HG03558 (cell line): ENCODE data around the gene KATNAL1.
"Not testable (repeated sequence)": the region's sequence is repeated elsewhere in the genome, so short reads cannot be mapped to it uniquely, and the experiment has no call there.

Experiments
- ATAC-seq: cut with Tn5 transposase; IDR thresholded peaks from one replicate; pipeline ENCODE4 v1.9.1; 2021; ENCODE audit warnings: moderate number of reproducible peaks; ENCODE audit not compliant: unreplicated experiment; ENCODE audit errors: extremely low read depth

KATNAL1 gene

DNA sequence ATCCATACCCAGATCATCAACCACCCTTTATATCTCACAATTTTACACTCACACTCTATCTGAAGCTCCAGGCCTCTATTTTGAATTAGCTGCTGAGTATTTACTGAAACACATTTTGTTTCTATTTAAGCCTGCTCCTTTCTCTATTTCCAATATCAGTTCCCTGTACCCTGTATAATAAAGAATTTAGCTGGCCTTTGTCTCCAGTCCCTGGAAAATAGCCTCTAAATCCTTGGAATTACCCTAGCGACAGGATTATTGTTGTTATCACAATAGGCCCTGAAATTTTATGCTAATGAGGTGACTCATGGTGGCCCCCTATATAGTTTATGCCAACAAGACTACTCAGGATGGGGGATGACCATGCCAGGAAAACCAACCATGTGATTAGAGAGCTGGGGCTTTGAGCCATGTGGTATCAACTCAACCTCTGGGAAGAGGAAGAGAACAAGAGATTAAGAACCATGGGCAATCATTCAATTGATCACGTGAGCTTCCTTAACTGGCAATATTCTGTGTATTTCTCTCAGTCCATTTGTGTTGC lies 72.7 kb downstream of the KATNAL1 start:
- no peak for ATAC-seq

DNA sequence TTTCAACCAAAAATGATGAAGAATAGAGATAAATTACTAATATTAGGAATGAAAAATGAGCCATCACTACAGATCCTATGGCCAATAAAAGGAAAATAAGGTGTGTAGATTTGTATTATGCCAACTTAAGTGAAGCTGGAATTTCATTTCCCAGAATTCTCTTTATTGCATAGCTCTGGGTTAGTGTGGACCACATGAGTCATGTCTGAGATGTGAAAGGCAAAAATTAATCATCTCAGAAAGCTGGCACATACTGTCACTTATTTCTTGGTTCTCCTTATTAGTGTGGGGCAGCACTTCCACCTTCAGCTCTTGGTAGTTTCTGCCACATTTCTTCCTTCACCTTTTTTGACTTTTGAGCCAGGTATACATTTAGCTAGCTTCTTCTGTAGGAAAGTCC lies 82.6 kb downstream of the KATNAL1 start:
- no peak for ATAC-seq

DNA sequence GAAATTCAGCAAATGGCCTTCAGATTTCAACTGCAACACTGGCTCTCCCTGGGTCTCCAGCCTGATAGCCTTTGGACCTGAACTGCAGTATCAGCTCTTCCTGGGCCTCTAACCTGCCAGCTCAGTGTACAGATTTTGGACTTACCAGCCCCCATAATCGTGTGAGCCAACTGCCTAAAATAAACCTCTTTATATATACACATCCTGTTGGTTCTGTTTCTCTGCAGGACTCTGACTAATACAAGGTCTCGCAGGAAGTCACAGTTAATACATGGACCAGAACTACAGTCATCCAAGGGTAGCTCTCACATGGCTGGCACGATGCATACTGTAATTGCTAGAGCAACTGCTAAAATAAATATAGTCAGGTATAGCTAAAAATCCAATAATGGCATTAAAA lies 85.1 kb downstream of the KATNAL1 start:
- ATAC-seq: no peak

DNA sequence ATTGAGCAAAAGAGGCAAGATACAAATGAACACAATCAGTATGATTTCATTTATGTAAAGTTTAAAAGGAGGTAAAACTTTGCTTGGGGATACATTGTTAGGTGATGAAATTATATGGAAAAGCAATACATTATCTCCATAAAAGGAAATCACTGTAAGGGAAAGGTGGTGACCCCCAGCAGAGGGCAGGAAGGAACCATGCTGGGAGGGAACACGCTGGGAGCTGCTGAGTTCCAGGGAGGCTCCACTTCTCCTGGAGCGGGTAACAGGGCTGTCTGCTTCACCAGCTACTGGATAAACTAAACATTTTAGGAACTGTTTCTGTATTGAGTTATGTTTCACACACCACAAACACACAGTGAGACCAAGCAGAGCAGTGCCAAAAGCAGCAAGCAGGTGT lies 91.2 kb downstream of the KATNAL1 start:
- ATAC-seq: no peak

DNA sequence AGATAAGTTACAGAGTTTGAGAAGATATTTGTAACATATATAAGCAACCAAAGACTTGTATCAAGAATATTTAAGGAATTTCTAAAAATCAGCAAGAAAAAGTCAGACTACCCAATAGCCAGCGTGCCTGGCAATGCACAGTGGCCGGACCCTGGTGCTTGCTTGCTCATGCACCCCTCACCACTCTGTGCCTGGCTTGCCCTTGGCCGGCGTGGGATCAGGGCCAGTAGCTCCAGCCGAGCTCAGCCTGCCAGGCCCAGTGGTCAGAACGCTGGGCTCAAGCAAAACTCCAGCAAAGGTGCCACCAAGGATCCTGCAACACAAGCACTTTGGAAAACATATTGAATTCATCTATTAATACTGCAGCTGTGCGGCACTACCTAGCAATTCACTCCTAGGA lies 95.1 kb downstream of the KATNAL1 start:
- ATAC-seq: no peak

DNA sequence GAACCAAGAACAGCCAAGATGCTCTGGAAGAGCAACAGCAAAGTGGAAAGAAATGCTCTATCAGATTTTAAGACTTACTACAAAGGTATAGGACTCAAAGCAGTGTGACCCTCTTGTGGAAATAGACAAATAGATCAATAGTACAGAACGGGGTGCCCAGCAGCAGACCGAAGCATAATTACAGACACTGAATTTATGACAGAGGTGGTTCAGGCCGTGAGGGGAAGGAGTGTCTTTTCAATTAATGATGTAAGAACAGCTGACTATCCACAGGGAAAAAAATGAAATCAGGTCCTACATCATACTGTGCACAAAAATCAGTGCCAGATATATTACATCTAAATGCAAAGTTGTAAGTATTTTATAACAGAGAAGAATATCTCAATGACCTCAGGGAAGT lies 95.6 kb downstream of the KATNAL1 start:
- no peak for ATAC-seq

DNA sequence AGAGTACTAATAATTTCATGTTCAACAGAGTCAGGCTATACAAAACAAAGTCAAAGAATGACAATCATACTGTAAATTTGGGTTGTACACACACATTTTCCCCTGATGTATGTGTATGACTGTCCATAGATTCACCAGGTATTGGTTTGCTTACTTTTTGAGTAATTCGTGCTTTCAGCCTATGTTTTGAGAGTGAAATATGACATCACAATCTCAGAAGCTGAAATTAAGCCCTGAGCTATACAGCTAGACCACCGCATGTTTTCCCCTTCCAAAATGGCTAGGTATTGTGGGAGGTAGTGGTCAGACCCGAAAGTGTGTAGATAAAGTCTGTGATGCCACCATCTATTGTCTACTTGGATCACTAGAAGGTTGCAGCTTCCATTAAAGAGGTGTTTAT lies 102.8 kb downstream of the KATNAL1 start:
- no peak for ATAC-seq

DNA sequence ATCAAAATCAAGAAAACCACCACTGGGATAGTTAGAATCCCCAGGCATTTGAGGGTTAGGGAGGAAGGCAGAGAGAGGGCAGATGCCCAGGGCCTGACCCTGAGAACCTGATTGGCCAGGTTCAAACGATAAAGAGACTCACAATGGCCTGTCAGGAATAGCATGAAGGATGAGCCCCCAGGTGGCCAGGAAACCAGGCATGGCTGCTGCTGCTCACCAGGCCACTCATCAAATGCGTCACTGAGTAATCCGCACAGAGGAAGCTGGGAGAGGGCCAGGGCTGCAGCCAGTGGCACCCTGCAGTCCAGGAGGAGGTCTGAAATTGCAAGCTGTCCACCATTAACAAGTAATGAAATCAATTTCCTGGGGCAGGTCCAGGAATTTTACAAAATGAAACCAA lies 111.3 kb downstream of the KATNAL1 start:
- no peak for ATAC-seq

DNA sequence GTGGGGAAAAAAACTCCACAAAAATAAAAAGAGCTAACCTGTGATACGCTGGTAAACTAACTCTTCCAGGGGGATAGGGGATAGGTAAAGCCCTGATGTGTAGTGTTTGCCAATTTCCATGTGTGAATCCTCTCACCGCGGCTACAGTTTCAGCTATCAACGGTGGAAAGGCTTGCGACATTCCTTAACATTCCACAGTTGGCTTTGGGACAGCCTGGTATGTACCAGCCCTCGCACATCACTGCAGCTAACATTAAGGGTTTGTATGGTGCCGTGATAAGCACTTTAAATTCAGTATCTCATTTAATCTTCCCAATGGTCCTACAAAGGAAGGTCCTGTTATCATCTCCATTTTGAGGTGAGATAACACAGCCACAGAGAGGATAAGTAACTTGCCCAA lies 112.4 kb downstream of the KATNAL1 start:
- no peak for ATAC-seq

DNA sequence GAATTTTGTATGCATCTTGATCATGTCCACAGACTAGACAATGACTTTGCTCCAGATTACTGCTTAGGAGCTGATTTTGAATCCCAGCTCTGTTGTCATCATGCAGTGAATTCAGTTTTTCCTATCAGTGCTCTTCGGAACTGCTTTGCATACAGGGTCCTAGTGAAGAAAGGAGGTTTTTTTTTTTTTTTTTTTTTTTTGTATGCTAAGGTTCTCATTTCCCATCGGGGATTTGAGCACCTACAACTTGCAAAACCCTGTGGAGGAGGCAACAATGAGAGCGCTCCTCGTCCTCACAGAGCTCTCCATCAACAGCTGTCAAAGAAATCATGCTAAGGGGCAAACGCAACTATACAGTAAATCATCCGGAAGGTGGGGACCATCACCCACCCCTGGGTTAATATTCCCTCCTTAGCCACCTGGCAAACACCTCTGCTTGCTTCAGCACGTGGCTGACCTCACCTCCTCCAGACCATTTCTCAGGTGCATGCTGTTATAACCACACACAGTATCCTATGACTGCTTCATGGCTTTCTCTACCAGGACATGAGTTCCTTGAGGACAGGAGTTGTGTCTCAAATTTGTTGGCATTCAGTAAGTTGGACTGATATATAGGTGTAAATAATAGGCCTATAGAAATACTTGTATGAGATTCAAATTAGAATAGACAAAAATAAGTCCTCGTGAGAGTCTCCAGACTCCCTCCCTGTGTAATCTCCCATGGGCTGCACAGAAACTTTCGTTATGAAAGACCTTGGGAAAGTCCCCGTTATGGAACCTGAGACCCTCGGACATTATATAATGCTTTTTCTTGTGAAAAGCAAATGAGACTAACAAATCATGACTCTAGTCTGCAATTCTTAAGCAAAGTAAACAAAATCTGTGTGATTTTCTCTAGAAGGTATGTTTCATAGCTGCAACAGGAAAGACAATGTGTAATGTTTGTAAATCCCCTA lies 113.8 kb downstream of the KATNAL1 start:
- no peak for ATAC-seq

DNA sequence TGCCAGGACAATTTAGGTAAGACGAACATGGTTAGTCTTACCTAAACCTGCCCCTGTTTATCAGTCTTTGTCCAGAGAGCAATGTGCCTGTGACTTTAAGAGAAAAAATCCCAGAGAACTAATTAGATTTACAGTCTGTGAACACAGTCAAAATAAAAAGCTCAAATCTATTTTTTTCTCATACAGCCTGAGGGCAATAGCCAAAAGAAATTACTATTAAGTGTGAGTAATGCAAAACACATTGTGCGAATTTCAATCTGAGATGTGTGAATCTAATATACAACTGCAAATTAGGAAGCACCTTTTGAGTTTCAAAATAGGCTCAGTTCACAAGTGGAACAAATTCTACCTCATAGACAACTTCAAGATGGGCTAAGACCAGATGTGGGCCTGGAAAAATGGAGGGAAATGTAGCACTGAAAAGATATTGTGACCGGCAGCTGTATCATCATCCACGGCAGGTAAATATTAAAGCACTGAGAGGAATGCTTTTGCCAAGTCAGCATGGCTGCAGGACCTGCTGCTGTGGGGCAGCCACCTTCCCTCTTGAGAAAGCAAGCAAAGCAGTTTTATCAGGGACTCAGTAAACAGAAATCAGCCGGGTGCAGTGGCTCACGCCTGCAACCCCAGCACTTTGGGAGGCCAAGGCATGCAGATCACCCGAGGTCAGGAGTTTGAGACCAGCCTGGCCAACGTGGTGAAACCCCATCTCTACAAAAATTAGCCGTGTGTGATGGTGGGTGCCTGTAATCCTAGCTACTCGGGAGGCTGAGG lies 114.8 kb downstream of the KATNAL1 start:
- ATAC-seq: no peak

DNA sequence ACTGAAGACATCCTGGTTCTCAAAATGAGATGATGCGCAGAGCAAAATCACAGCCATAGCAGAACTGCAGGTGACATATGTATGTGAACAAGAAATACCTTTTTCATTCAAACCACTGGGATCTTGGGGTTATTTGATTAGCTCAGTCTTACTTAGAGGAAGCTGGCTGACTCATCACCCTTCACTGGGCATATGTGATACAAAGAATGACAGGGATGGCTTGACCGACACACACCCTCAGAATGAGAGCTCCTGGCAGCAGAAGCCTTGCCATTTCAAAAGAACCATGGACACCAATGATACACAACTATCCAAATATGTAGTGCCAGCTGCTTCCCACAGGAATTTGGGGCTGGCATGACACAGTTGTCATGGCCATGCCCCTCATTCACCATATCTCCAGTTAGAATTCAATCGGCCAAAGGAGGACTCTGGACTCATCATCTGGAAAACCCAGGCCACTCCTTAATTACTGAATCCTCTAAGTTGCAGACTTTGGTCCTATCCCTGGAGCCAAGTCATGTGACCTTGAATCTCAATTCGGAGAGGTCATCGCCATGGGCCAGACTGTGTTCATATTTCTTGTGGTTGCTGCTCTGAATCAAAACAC lies 115.8 kb downstream of the KATNAL1 start:
- ATAC-seq: no peak

DNA sequence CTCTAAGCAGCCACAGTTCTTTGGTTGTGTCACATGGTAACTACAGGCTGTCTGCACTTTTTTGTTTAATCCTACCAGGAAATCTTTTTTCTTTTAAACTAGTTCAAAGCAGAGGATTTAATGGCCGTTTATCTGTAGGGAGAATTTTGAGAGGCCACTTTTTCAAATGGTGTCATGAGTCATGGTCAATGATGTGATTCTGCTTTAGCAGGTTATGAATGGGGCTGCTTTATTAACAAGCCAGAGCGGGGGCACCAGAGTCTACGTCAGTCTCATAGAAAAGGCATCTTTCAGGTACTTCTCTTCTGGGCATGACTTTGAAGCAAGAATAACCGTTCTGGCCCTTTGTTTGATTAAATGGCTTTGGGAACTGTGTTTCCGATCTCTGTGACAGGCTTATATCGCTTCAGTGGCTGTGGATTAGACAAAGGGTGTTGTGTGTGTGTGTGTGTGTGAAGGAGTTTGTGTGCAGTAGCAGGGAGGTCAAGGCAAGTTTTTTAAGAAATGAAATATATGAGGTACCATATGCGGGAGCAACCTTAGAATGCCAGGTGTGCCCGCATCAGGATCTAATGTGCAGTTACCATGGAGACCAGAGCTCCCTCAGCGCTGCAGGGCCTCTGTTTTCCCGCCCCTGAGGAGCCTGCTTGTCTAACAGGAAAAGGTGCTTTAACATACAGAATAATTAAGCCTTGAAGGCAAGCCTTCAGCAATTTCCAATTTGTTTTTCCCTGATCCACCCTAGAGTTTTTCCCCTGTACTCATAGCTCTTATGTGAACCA lies 120.5 kb downstream of the KATNAL1 start:
- no peak for ATAC-seq

DNA sequence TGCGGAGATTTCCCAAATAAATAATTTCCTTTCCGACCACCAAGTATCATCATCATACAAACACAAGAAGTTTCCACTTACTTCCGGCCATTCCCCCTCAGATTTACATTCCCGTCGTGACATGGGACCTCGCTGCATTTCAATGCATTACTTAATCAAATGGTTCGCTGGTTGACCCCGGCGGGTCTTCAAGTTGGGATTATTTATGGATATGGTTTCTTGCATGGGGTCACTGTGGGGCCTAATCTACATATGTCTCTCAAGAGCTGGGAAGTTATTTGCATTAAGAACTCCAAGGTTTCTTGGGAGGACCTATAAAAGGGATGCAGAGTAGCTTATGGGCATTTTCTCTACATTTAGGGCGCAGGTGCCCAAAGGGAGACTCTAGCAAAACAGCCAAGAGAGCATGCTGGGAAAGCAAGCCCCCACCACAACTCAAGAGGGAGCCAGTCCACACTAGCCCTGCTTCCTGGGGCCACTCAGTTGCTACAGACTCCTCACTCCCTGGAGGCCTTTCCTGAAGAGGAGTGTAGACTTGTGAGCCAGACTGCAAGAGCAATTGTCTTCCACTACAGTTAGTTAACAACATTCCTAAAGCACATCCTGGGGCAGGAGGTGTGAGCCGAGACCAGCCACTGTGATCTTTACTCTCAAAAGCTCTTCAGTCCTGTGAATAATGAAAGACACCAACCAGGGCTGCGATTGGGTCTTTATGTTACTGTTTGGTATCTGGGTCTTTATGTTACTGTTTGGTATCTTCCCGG lies 125.3 kb downstream of the KATNAL1 start:
- no peak for ATAC-seq

DNA sequence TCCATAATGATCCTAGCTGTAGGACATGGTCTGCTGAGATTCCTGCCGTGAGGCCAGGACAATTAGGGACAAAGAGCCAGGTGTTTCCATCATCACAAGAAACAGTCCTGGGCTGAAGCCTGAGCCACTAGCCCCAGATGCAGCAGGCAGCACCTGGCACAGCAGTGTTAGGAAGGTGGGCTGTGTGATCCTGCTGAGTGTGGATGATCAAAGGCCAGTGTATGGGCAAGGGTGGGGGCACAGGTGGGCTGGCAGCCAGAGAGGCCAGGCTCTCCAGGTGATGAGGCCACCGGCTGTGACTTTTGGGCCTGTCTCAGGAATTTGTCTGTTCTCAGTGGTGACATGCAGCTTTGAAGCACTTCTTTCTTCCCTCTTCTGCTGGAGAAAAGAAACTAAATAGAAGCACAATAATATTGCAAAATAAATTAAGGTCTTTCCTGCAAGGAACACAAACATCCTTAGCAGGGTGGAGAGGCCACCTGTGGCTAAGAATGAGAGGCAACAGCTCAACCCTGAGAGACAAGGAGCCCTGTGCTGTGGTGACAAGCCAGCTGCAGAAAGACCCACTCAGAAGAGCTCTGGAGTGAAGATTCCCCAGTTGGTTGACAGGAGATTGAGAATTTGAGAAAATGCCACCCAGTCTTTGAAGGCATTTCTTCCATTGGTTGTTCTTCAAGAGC lies 127.6 kb downstream of the KATNAL1 start:
- no peak for ATAC-seq

DNA sequence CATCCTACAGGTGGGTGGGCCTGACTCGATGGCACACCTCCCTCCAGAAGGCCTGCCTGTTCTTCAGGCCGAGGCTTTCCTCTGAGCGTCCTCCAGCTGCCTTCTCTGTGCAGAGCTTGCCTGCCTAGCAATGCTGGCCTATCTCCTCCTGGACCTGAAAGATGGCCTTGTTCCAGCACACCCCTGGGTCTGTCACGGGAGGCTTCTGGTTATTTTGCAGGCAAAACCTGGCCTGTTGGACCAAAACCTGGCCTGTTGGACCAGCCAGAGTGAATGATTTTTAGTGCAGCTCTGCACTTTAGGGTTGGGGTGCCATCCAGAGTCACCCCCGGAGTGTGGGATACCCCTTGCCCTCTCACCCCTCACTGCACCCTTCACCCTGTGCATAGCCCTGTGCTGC lies 128.4 kb downstream of the KATNAL1 start:
- no peak for ATAC-seq

DNA sequence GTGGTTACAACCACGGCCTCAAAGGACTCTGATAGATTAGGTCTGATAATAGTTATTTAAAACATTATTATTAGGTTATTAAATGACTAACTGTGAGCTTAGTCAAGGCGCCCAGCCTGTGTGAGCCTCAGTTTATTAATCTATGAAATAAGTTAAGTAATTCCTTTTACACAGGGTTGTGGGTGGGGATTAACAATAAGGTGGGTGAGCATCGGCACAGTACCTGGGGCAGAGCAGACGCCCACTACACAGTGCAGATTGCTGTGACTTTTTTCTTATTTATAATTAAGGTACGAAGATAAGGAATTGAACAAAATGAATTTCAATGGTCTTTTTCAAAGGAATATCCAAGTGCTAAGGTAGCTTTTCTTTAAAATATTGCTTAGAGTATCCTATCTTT lies 132.2 kb downstream of the KATNAL1 start:
- no peak for ATAC-seq

DNA sequence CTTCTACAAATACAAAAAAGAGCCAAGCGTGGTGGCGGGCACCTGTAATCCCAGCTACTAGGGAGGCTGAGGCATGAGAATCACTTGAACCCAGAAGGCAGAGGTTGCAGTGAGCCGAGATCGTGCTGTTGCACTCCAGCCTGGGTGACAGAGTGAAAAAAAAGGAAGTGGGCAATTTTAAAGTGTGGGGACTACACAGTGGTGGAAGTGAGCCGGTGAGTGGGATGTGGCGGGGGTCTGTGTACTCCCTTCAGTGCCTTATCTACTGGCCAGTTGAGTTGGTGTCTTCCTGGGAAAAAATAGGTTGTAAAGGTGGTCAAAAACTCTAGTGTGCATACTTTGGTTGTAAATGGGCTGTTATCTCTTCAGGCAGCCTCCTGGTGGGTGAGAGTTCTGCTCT lies 133.1 kb downstream of the KATNAL1 start:
- ATAC-seq: not testable (repeated sequence)

DNA sequence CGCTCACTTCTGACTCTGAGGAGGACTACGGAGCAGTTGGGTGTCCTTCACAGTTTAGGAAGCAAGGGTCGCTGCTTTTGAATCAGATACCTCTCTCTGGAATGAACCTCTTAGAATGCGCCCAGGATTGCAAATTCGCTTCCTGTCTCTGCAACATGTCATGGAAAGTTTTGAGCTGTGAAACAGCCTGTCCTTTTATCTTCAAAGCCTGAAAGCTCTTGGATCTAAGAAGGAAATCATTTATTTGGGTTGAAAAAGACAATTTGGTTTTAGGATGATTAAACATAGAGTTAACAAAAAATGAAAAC lies 134.1 kb downstream of the KATNAL1 start:
- no peak for ATAC-seq
